PC-9 (cell line): ENCODE results near the gene RRAS. TPM values are rescaled to one million over a fixed set of nuclear protein-coding genes. Genes with fewer than 3 reads are reported as not detected.

Experiments used
- BruUV-seq: library from RNA; stranded (reverse); fragments of 400-500 nt; replicated peaks from 2 replicates; lab custom pipeline; 2021; lab: Mats Ljungman, UMichigan
- CTCF ChIA-PET: fragments of 300-600 bp; sonication (Branson Sonifier 250); formaldehyde crosslinking; loops from one replicate; lab custom pipeline; 2022; ENCODE audit warnings: antibody characterized with exemption; lab: Charles Lee
- POLR2A ChIA-PET: fragments of 300-600 bp; sonication (Branson Sonifier 250); formaldehyde crosslinking; loops from one replicate; lab custom pipeline; 2022; ENCODE audit warnings: antibody characterized with exemption; ENCODE audit not compliant: unreplicated experiment; lab: Charles Lee
- DNase-seq, 2 experiments: peaks; one replicate each; pipeline versions ENCODE4 v3.0.0 to v3.0.0-alpha.2; 2015 to 2022; ENCODE audit warnings: mixed read lengths in 1 of 2
- H2AFZ ChIP-seq: fragments of 200-600 bp; sonication (generic); 2 replicates; pipeline ENCODE4 v1.8.1; 2017; ENCODE audit warnings: antibody characterized with exemption
- H3F3A ChIP-seq: fragments of 200-600 bp; sonication (generic); 2 replicates; pipeline ENCODE4 v1.8.1; 2017; ENCODE audit warnings: antibody characterized with exemption, mild to moderate bottlenecking, low read depth; ENCODE audit not compliant: insufficient read depth
- H3K27ac ChIP-seq: fragments of 200-600 bp; sonication (generic); 2 replicates; pipeline ENCODE4 v1.6.1; 2016; ENCODE audit warnings: mixed run types
- H3K27me3 ChIP-seq: fragments of 200-600 bp; sonication (generic); 2 replicates; pipeline ENCODE4 v1.6.1; 2016; ENCODE audit warnings: low read depth, mixed run types; ENCODE audit not compliant: insufficient read depth
- H3K36me3 ChIP-seq: fragments of 200-600 bp; sonication (generic); 2 replicates; pipeline ENCODE4 v1.6.1; 2016; ENCODE audit warnings: low read depth, mixed run types
- H3K4me1 ChIP-seq: fragments of 200-600 bp; sonication (generic); replicated peaks from 2 replicates; pipeline ENCODE4 v1.6.1; 2016; ENCODE audit warnings: mixed run types; ENCODE audit not compliant: insufficient read depth
- H3K4me2 ChIP-seq: fragments of 200-600 bp; sonication (generic); 2 replicates; pipeline ENCODE4 v1.6.1; 2017; ENCODE audit warnings: mixed run types
- H3K4me3 ChIP-seq: fragments of 200-600 bp; sonication (generic); 2 replicates; pipeline ENCODE4 v1.6.1; 2016; ENCODE audit warnings: mixed run types
- H3K79me2 ChIP-seq: fragments of 200-600 bp; sonication (generic); 2 replicates; pipeline ENCODE4 v1.6.1; 2017; ENCODE audit warnings: low read depth, mixed run types
- H3K9me2 ChIP-seq: fragments of 200-600 bp; sonication (generic); 2 replicates; pipeline ENCODE4 v1.8.1; 2017; ENCODE audit warnings: mild to moderate bottlenecking; ENCODE audit not compliant: insufficient read depth
- H3K9me3 ChIP-seq: fragments of 200-600 bp; sonication (generic); 2 replicates; pipeline ENCODE4 v1.8.1; 2016; ENCODE audit warnings: low read depth; ENCODE audit not compliant: insufficient read depth
- H4K20me1 ChIP-seq: fragments of 200-600 bp; sonication (generic); 2 replicates; pipeline ENCODE4 v1.8.1; 2017; ENCODE audit not compliant: insufficient read depth
- EZH2 ChIP-seq: fragments of 200-600 bp; sonication (generic); IDR thresholded peaks from 2 replicates; pipeline ENCODE4 v1.8.0; 2017; ENCODE audit warnings: antibody characterized with exemption, low read depth
- intact Hi-C: fragments of 100-400 bp; cut with micrococcal nuclease; formaldehyde crosslinking; loops from one replicate; pipeline ENCODE4 v1.10.0; 2022; ENCODE audit not compliant: unreplicated experiment
- total RNA-seq: library from RNA; stranded (reverse); gene quantifications from 2 replicates; pipeline ENCODE4 v1.2.3, GENCODE V29; 2021
- TF ChIP-seq, protein P1 (sequence below): fragments of 200-600 bp; sonication (generic); conservative IDR thresholded peaks from 2 replicates; pipeline ENCODE4 v1.6.1; 2017; ENCODE audit warnings: mixed run types, antibody characterized with exemption, mild to moderate bottlenecking, moderate library complexity

RRAS gene
- total RNA-seq, 1 experiment from 2014 or later: 36.6 TPM

DNA sequence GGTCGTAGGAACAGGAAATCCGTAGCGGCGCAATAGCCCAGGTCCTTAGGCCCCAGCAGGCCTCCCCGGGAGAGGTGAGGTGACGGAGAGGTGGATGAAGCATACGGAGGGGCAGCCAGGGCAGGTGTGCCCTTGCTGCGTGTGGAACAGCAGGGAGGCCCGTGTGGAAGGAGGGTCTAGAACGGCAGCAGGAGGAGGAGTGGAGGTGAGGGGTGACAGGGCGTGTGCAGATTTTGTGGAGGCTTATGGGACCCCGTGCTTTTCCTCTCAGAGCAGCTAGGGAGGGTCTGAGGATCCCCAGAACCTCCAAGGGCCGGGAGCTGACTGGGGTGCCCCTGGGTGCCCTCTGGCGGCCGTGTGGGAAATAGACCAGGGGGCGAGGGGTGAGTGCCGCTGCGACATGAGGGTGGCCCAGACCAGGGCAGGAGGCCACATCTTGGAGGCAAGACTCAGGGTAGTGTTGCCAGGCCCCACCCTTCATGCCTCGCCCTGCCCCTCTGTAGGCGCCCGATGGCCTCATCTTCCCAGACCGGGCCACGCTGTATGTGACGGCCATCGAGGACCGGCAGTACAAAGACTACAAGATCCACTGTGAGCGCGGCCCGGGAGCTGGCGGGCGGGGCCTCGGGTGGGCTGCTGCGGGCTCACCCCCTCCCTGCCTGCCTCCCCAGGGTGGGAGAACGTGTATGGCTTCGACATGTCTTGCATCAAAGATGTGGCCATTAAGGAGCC lies 44.5 kb upstream of the RRAS start:
- H3K4me3 ChIP-seq: no peak overlapping the region
- BruUV-seq: no TSS peak
- H2AFZ ChIP-seq: no peak overlapping the region
- peaks cover 48% of the 10 kb centered on the region for H3K36me3 ChIP-seq
- TF ChIP-seq EZH2: no peak
- TF ChIP-seq, protein P1, sequence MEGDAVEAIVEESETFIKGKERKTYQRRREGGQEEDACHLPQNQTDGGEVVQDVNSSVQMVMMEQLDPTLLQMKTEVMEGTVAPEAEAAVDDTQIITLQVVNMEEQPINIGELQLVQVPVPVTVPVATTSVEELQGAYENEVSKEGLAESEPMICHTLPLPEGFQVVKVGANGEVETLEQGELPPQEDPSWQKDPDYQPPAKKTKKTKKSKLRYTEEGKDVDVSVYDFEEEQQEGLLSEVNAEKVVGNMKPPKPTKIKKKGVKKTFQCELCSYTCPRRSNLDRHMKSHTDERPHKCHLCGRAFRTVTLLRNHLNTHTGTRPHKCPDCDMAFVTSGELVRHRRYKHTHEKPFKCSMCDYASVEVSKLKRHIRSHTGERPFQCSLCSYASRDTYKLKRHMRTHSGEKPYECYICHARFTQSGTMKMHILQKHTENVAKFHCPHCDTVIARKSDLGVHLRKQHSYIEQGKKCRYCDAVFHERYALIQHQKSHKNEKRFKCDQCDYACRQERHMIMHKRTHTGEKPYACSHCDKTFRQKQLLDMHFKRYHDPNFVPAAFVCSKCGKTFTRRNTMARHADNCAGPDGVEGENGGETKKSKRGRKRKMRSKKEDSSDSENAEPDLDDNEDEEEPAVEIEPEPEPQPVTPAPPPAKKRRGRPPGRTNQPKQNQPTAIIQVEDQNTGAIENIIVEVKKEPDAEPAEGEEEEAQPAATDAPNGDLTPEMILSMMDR: peak; percentile 71
- H3K27ac ChIP-seq: no peak overlapping the region
- CTCF ChIA-PET: no interaction called here
- no peak overlapping the region for H3K4me2 ChIP-seq
- no peaks in the 10 kb centered on the region for H3K9me2 ChIP-seq
- peaks cover 67% of the 10 kb centered on the region; the same call in 1 of the 2 replicates for H3F3A ChIP-seq
- DNase-seq: no peak
- peaks cover 94% of the 10 kb centered on the region for H4K20me1 ChIP-seq
- POLR2A ChIA-PET: interaction anchor here (0.6 kb wide), 1 partner anchor 44 kb away, joined by 3 read pairs; no protein-coding TSS in a partner anchor
- intact Hi-C loops: no loop called here
- H3K27me3 ChIP-seq: no peaks in the 10 kb centered on the region
- peaks cover 53% of the 10 kb centered on the region for H3K79me2 ChIP-seq
- H3K4me1 ChIP-seq: peaks cover 8% of the 10 kb centered on the region; the same call in 1 of the 2 replicates
- no peaks in the 10 kb centered on the region for H3K9me3 ChIP-seq

DNA sequence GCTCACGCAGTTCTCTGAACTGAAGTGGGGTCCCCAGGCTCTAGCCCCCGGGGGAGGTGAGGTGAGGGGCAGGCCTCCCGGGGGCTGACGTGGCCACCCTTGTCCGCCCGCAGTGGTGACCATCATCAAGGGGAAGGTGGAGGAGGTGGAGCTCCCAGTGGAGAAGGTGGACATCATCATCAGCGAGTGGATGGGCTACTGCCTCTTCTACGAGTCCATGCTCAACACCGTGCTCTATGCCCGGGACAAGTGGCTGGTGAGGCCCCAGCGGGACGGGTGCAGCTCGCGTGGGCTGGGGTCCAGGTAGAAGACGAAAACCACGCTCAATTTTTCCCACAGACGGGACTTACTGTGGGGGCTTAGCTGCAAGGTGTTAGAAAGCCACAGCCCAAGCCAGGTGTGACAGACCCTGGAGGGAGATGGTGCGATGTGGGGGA lies 43.9 kb upstream of the RRAS start:
- no peaks in the 10 kb centered on the region for H3K9me2 ChIP-seq
- POLR2A ChIA-PET: interaction anchor here (0.6 kb wide), 1 partner anchor 44 kb away, joined by 3 read pairs; no protein-coding TSS in a partner anchor
- peaks cover 70% of the 10 kb centered on the region; the same call in 1 of the 2 replicates for H3F3A ChIP-seq
- no peak overlapping the region for H3K4me3 ChIP-seq
- BruUV-seq: no TSS peak
- intact Hi-C loops: no loop called here
- peaks cover 13% of the 10 kb centered on the region for H3K4me1 ChIP-seq
- peaks cover 94% of the 10 kb centered on the region for H4K20me1 ChIP-seq
- no peak overlapping the region for H2AFZ ChIP-seq
- no peak overlapping the region for H3K27ac ChIP-seq
- TF ChIP-seq EZH2: no peak
- TF ChIP-seq, protein P1: no peak
- H3K79me2 ChIP-seq: peaks cover 59% of the 10 kb centered on the region
- no peaks in the 10 kb centered on the region for H3K27me3 ChIP-seq
- CTCF ChIA-PET: interaction anchor here (0.7 kb wide), 1 partner anchor 311 kb away, joined by 9 read pairs; no protein-coding TSS in a partner anchor
- no peak for DNase-seq
- H3K4me2 ChIP-seq: no peak overlapping the region
- H3K36me3 ChIP-seq: peaks cover 48% of the 10 kb centered on the region
- no peaks in the 10 kb centered on the region for H3K9me3 ChIP-seq

DNA sequence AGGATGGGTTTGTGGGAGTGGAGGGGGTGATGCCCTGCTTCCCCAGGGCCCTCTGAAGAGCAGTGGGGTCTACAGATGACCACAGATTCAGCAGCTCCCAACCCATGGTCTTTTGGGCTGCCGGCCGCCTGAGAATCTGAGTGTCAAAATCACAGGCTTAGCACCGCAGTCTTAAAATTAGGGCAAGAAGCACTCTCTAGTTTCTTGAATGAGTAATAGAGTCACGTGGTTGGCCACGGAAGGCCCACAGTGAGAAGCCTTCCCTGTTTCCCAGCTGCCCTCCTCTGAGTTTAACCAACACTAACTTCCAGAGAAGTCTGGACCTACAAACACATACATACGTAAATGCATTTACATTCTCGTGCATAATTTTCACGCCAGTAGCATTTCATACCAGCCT lies 42.3 kb upstream of the RRAS start:
- Histone ChIP-seq H2AFZ (no peak overlapping the region), H3F3A (peaks cover 69% of the 10 kb centered on the region), H3K4me1 (peaks cover 21% of the 10 kb centered on the region), H3K27me3 (no peaks in the 10 kb centered on the region), H3K36me3 (peaks cover 48% of the 10 kb centered on the region), H3K4me3 (no peak overlapping the region), H3K9me2 (no peaks in the 10 kb centered on the region), H4K20me1 (peaks cover 93% of the 10 kb centered on the region), H3K4me2 (no peak overlapping the region), H3K9me3 (no peaks in the 10 kb centered on the region), H3K27ac (no peak overlapping the region), H3K79me2 (peaks cover 74% of the 10 kb centered on the region)
- no peak for DNase-seq
- BruUV-seq: no TSS peak
- CTCF ChIA-PET: no interaction called here
- intact Hi-C loops: no loop called here
- no peak for TF ChIP-seq EZH2
- TF ChIP-seq, protein P1: no peak
- POLR2A ChIA-PET: no interaction called here
